Measurements from ENCODE around the gene MORN4.

The MORN4 gene

GRCh38 chr10:97572214-97572989 is 60.9 kb downstream of the MORN4 start, which contains the start of gene ANKRD2:
Gene ANKRD2 (plus strand): TSS chr10:97572779. CDS start chr10:97572789, 10 bp downstream.
- DNase-seq: peak; percentile 34

DNA sequence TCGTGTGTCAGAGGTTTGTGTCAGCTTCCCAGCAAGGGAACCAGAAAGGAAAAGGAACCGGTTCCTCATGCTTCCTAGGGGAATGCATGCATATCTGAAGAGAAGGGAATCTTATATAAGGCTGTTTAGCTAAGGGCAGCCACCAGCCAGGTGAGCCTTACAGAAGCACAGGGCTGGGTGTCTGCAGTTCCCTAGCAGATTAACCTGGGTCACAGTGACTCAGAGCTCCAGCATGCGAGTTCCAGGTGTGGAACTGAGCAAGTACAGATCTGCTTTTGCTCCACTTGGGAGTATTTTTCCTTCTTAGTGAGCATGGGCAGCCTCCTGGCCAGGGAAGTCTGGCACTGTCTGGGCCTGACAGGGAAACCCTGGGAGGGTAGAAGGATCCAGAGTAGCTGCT is 61.7 kb downstream of the MORN4 start:
- no peak for DNase-seq

GRCh38 chr10:97570789-97571471 is 62.4 kb downstream of the MORN4 start:
- DNase-seq: no peak

- no peak for DNase-seq
These were observed 63.0 kb downstream of the MORN4 start for GRCh38 chr10:97570146-97570788.

- DNase-seq: no peak
These were observed 65.4 kb downstream of the MORN4 start for GRCh38 chr10:97567891-97568290.

GRCh38 chr10:97566336-97566996 is 66.8 kb downstream of the MORN4 start:
- DNase-seq: no peak

DNA sequence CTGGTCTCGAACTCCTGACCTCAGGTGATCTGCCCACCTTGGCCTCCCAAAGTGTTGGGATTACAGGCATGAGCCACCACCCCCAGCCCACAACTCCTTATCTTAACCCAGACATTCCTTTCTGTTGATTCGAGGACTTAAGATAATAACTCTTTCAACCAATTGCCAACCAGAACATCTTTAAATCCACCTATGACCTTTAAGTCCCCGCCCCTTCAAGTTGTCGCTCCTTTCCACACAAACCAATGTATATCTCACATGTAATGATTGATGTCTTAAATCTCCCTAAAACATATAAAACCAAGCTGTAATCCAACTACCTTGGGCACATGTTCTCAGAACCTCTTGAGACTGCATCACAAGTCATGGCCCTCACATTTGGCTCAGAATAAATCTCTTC is 68.5 kb downstream of the MORN4 start:
- DNase-seq: no peak
